Smooth muscle cell (in vitro differentiated cells): ENCODE data around the gene STRA8. TPM values are rescaled to one million over a fixed set of nuclear protein-coding genes. Genes with fewer than 3 reads are reported as not detected.

ENCODE experiments used
- DNase-seq: peaks from one replicate; lab custom pipeline; 2025; ENCODE audit not compliant: unreplicated experiment; lab: John Stamatoyannopoulos, UW
- H2AFZ ChIP-seq: fragments of 200-600 bp; sonication (generic); 2 replicates; pipeline ENCODE4 v1.6.0; 2016; ENCODE audit warnings: antibody characterized with exemption, low read depth, mild to moderate bottlenecking
- H3F3A ChIP-seq: fragments of 200-600 bp; sonication (generic); 2 replicates; pipeline ENCODE4 v1.6.0; 2017; ENCODE audit warnings: antibody characterized with exemption, low read depth
- H3K27ac ChIP-seq: fragments of 200-600 bp; sonication (generic); 2 replicates; pipeline ENCODE4 v1.5.1; 2016; ENCODE audit warnings: low read depth, mild to moderate bottlenecking
- H3K27me3 ChIP-seq: fragments of 200-600 bp; sonication (generic); 2 replicates; pipeline ENCODE4 v1.6.1; 2016; ENCODE audit warnings: low read depth, mild to moderate bottlenecking
- H3K36me3 ChIP-seq: fragments of 200-600 bp; sonication (generic); 2 replicates; pipeline ENCODE4 v1.5.1; 2016; ENCODE audit warnings: low read depth
- H3K4me1 ChIP-seq: fragments of 200-600 bp; sonication (generic); 2 replicates; pipeline ENCODE4 v1.5.1; 2016; ENCODE audit warnings: low read depth
- H3K4me2 ChIP-seq: fragments of 200-600 bp; sonication (generic); 2 replicates; pipeline ENCODE4 v1.6.0; 2016; ENCODE audit warnings: mild to moderate bottlenecking
- H3K4me3 ChIP-seq: fragments of 200-600 bp; sonication (generic); 2 replicates; pipeline ENCODE4 v1.5.1; 2016; ENCODE audit warnings: mild to moderate bottlenecking
- H3K79me2 ChIP-seq: fragments of 200-600 bp; sonication (generic); 2 replicates; pipeline ENCODE4 v1.6.0; 2016; ENCODE audit warnings: low read depth, mild to moderate bottlenecking
- H3K9ac ChIP-seq: fragments of 200-600 bp; sonication (generic); 2 replicates; pipeline ENCODE4 v1.6.0; 2016; ENCODE audit warnings: low read depth
- H3K9me3 ChIP-seq: fragments of 200-600 bp; sonication (generic); replicated peaks from 2 replicates; pipeline ENCODE4 v1.5.1; 2016; ENCODE audit warnings: low read depth
- H4K20me1 ChIP-seq: fragments of 200-600 bp; sonication (generic); 2 replicates; pipeline ENCODE4 v1.6.0; 2016; ENCODE audit warnings: low read depth
- WGBS: methylation state at CpG from one replicate; pipeline ENCODE4 v1.1.7; 2016; ENCODE audit warnings: low lambda C conversion rate; 5-methylcytosine and 5-hydroxymethylcytosine counted together
- polyA plus RNA-seq: library from polyadenylated mRNA; unstranded; fragments of >200 nt; fragmentation: Nextera tagmentation; extraction: Ambion mirVana; gene quantifications from 2 replicates; pipeline ENCODE4 v1.2.1, GENCODE V29; 2016
- total RNA-seq: library from RNA; depleted of rRNA; stranded (reverse); fragments of >200 nt; gene quantifications from 2 replicates; pipeline ENCODE4 v1.2.3, GENCODE V29; 2014
- TF ChIP-seq, protein P1 (sequence below): fragments of 200-600 bp; sonication (generic); IDR thresholded peaks from 2 replicates; pipeline ENCODE4 v1.5.1; 2017; ENCODE audit warnings: borderline replicate concordance, mild to moderate bottlenecking, antibody characterized with exemption; ENCODE audit not compliant: insufficient read depth, poor library complexity, severe bottlenecking

The STRA8 gene
- total and polyA plus RNA-seq, 2 experiments from 2014 or later = not detected

DNA sequence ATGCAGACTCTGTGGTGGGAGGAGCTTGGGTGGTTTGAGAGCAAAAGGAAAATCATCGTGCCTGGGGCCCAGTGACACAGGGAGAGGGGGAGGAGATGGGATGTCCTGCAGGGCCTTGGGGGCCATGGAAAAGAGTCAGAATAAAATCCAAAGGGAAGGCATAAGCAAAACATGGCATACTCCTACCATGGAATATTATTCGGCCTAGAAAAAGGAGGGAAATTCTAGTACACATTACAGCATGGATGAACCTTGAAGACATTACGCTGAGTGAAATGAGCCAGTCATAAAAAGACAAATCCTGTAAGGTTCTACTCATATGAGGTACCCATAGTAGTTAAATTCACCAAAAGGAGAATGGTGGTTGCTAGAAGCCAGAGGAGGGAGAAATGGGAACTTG, 38.7 kb downstream of the STRA8 start:
- DNase-seq = no peak
- no peaks in the 10 kb centered on the region for H3K79me2 ChIP-seq
- no peaks in the 10 kb centered on the region for H3K27me3 ChIP-seq
- H3F3A ChIP-seq = no peaks in the 10 kb centered on the region
- TF ChIP-seq, protein P1, sequence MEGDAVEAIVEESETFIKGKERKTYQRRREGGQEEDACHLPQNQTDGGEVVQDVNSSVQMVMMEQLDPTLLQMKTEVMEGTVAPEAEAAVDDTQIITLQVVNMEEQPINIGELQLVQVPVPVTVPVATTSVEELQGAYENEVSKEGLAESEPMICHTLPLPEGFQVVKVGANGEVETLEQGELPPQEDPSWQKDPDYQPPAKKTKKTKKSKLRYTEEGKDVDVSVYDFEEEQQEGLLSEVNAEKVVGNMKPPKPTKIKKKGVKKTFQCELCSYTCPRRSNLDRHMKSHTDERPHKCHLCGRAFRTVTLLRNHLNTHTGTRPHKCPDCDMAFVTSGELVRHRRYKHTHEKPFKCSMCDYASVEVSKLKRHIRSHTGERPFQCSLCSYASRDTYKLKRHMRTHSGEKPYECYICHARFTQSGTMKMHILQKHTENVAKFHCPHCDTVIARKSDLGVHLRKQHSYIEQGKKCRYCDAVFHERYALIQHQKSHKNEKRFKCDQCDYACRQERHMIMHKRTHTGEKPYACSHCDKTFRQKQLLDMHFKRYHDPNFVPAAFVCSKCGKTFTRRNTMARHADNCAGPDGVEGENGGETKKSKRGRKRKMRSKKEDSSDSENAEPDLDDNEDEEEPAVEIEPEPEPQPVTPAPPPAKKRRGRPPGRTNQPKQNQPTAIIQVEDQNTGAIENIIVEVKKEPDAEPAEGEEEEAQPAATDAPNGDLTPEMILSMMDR = no peak
- no peak overlapping the region for H3K9ac ChIP-seq
- 96% methylated on average over 3 of the region's 3 CpGs for WGBS
- H4K20me1 ChIP-seq = no peaks in the 10 kb centered on the region
- H3K4me3 ChIP-seq = no peak overlapping the region
- no peaks in the 10 kb centered on the region for H3K4me1 ChIP-seq
- no peak overlapping the region for H3K4me2 ChIP-seq
- H3K27ac ChIP-seq = no peak overlapping the region
- no peak overlapping the region for H2AFZ ChIP-seq
- no peaks in the 10 kb centered on the region for H3K9me3 ChIP-seq
- H3K36me3 ChIP-seq = no peaks in the 10 kb centered on the region

DNA sequence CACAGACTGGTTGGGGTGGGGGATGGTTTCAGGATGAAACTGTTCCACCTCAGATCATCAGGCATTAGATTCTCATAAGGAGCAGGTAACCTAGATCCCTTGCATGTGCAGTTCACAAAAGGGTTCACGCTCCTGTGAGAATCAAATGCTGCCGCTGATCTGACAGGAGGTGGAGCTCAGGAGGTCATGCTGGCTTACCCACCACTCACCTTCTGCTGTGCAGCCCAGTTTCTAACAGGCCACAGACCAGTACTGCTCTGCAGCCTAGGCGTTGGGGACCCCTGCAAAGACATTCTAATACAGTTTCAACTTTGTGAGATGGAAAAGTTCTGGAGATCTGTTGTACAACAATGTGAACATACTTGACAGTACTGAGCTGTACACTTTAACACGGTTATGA, 39.9 kb downstream of the STRA8 start:
- H3K4me2 ChIP-seq = no peak overlapping the region
- H2AFZ ChIP-seq = no peak overlapping the region
- H3K9me3 ChIP-seq = no peaks in the 10 kb centered on the region
- H3F3A ChIP-seq = no peaks in the 10 kb centered on the region
- H3K4me3 ChIP-seq = no peak overlapping the region
- 89% methylated on average over 4 of the region's 4 CpGs for WGBS
- H3K4me1 ChIP-seq = no peaks in the 10 kb centered on the region
- no peaks in the 10 kb centered on the region for H3K36me3 ChIP-seq
- H3K27me3 ChIP-seq = no peaks in the 10 kb centered on the region
- H3K79me2 ChIP-seq = no peaks in the 10 kb centered on the region
- no peak for DNase-seq
- H3K27ac ChIP-seq = no peak overlapping the region
- no peak overlapping the region for H3K9ac ChIP-seq
- TF ChIP-seq, protein P1 = no peak
- no peaks in the 10 kb centered on the region for H4K20me1 ChIP-seq

DNA sequence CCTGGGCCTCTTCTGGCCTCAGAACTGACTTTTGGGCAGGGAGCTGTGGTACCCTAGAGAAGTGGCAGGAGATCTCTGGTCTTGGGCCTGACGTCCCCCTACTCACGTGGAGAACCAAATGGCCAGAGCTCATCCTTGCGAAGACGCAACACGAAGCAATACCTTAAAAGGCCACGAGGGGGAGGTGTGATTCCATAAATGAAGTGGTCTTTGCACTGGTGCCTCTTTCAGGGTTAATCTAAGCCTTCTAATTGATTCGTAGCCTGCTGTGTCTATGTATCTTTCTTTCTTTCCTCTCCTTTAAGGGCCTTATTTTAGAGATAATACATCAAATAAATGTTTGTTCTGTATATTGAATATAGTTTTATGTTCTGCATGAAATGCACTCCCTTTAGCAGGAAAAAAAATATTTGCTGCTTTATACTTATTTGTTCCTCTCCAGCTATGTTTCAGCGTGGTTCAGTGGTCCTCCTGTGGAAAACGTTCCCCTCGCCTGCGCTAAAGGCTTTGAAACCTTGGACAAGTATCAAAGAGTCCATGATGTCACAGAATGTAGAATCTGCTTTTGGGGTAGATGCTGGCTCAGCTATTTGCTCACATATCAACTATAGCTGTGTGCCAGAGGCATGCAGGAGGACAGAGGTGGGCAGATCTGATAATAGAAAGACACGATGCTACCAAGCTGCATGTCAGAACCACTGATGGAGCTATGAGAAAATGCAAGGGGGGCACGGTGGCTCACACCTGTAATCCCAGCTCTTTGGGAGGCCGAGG, 41.0 kb downstream of the STRA8 start:
- H2AFZ ChIP-seq = no peak overlapping the region
- no peaks in the 10 kb centered on the region for H4K20me1 ChIP-seq
- WGBS = 49% methylated on average over 14 of the region's 14 CpGs
- H3K4me2 ChIP-seq = no peak overlapping the region
- peaks cover 2% of the 10 kb centered on the region for H3K27me3 ChIP-seq
- peak; percentile 20 for DNase-seq
- H3K4me3 ChIP-seq = no peak overlapping the region
- H3K9me3 ChIP-seq = no peaks in the 10 kb centered on the region
- H3F3A ChIP-seq = no peaks in the 10 kb centered on the region
- H3K4me1 ChIP-seq = no peaks in the 10 kb centered on the region
- H3K9ac ChIP-seq = no peak overlapping the region
- no peak overlapping the region for H3K27ac ChIP-seq
- no peaks in the 10 kb centered on the region for H3K36me3 ChIP-seq
- H3K79me2 ChIP-seq = no peaks in the 10 kb centered on the region
- TF ChIP-seq, protein P1 = peak; percentile 84

DNA sequence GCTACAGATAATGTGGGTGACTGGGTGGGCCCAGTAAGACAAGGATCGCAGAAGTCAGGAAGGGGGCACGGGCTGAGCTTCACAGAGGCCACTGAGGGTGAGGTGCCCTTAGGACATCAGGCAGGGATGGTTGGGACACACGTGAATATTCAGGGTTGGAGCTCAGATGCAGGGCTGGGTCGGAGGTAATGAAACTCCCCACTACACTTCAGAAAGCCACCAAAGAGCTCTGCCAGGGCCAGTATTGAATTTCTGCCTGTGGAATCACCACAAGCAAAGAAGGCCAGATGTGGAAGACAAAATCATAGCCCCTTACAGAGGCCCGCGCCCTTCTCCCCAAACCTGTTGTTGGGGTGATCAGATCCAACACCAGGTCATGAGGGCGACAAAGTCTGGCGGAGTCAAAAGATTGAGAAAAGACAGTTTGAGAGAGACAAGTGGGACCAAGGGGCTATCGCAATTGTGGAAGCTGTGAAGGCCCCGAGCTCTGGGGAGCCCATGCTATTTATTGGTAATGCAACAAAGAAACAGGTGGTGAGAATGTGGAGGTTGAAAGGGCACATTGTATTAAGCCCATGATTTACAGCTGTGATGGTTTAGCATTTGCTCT, 42.4 kb downstream of the STRA8 start:
- Histone ChIP-seq H3K36me3 (no peaks in the 10 kb centered on the region), H3K9ac (no peak overlapping the region), H4K20me1 (no peaks in the 10 kb centered on the region), H3K9me3 (no peaks in the 10 kb centered on the region), H3K27ac (no peak overlapping the region), H3K4me1 (no peaks in the 10 kb centered on the region), H2AFZ (no peak overlapping the region), H3K79me2 (no peaks in the 10 kb centered on the region), H3K4me3 (no peak overlapping the region), H3K4me2 (no peak overlapping the region), H3F3A (no peaks in the 10 kb centered on the region), H3K27me3 (peaks cover 5% of the 10 kb centered on the region)
- TF ChIP-seq, protein P1 = no peak
- DNase-seq = no peak
- 94% methylated on average over 10 of the region's 10 CpGs for WGBS
